DMS53 treated with DMSO at 0.1 percent for 48 hours (cell line): ENCODE data around the gene INPP4B.
"Not testable (repeated sequence)": the region's sequence is repeated elsewhere in the genome, so short reads cannot be mapped to it uniquely, and the experiment has no call there.

Experiments
- DNase-seq: peaks from one replicate; lab custom pipeline; 2025; ENCODE audit not compliant: unreplicated experiment; lab: John Stamatoyannopoulos, UW

Gene INPP4B

DNA sequence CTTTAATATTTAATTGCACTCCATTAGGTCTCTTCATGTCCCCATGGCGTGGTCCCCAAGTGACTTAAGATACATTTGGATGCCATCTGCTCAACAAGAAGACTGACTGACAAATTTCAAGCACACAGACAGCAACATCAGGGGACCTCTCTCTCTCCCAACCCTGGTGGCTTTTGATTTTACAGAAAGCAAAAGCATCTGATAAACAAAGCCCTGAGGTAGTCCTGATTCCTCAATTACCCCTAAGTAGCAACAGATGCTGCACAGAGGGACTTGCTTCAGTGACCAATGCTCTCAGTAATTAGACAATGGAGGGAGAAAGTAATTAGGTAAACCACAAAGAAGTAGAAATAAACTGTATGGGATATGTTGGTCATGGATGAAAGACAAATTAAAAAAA lies 426.4 kb downstream of the INPP4B start:
- DNase-seq, result no peak

DNA sequence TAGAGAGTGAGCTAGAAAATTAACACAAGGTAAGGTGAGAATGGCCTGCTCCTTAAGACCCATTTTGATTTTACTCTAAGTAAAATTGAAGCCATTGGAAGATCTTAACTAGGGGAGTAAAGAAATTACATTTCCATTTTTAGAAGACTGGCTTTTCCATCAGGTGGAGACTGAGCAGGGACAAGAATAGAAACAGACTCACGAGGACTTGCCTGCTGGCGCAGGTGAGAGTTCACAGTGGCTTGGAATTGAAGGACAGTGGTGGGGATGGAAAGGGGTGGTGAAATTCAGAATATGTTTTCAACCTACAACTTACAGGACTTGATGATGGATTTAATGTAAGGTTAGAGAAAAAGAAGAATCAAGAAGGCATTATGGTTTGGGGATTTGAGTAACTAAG lies 427.4 kb downstream of the INPP4B start:
- no peak for DNase-seq

DNA sequence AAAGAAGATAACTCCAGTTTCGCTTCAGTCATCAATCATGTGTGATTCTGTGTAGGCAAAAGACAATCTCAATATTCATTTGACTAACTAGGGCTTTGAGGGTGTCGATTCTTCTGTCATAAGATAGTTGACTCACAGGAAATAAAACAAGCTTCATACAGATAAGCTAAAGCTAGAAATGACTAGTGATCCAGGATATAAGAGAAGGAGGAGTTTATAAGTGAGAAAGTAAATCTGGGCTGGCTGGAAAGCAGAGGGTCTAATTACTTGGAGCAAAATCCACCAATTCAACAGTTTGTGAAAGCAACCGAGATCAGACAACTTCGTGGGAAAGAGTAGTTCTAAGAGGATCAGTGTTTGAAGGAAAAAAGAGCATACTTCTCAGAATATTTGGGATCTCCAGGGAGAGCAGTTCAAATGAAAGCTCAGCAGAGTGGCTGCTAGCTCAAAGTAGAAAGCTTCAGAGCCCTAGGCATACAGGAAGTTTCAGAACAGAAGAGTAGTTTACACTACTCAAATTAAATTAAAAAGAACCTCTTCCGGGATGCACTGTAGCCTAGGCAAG lies 429.3 kb downstream of the INPP4B start:
- DNase-seq, result no peak

DNA sequence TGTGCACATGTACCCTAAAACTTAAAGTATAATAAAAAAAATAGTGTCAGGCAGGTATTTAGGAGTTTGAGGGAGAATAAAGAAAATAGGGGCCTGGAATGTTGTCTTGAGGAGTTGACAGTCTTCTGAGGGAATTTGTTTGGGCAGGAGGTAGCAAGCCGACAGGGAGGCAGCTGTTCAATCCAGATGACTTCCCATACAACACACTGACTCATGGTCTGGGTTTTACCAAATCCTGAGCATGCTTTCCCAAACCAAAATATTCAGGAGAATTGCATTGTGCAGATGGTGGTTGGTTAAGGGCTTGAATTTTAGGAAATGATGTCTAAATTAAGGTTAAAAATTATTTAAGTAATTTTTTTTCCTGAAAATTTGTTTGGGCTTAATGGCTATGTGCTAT lies 430.0 kb downstream of the INPP4B start:
- no peak for DNase-seq

DNA sequence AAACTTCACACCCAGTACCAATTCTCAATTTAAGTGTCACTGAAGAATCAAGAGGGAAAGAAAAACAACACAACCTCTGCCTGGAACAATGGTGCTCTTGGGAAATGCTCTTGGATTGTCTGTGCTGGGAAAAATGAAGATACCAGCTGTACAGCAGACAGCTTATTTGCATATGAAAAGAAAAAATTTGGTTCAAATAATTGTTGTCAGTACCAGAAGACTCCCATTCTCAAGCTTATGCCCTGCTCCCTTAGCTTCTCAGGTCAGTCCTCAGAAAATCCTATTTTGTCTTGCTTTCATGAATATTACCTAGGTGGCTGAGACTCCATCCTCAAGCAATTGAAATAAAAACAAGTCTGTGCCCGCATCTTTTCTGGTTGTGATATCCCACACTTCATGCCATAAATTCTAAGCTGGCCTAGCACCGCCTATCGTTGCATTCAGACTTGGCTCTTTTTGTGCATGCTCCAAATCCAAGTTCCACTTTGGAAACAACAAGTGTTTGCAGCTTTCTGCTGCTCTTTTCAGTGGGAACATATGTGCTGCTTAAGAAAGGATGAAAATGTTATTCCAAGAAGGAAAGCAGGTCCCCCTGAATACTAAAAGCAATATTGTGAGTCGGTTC lies 431.6 kb downstream of the INPP4B start:
- no peak for DNase-seq

DNA sequence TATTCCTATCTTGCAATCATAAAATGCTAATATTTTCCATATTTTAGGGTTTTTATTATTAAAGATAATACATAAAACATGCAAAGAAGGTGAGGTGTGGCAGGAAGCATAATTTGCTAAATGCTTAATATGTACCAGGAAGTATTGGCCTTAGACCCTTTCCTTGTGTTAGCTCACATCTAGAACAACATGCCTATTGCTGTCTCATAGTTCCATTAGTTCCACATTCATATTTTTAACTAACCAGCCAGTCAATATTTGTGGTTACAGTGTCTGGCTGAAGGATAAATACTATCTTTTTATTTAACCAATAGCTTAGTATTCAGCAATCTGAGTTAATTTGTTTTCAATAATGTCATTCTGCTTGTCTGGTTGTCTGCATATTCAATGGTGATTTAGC lies 432.6 kb downstream of the INPP4B start:
- no peak for DNase-seq

DNA sequence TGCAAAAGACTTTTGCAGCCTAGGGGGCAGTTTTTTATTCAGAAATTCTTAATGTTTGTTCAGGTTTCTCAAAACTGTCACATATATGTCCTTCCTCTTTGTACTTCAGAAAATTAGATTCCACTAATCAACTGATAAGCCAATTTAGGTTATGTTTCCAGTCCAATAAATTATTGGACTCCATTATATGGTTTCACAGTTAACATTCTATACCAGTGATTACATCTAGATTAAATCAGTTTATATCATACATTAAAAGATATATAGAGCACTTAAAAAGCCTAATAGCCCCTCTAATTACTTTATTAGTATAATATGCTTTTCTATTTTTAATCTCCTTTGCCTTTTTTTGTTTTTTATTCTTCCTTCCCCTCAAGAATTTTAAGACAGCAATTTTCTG lies 434.1 kb downstream of the INPP4B start:
- no peak for DNase-seq

DNA sequence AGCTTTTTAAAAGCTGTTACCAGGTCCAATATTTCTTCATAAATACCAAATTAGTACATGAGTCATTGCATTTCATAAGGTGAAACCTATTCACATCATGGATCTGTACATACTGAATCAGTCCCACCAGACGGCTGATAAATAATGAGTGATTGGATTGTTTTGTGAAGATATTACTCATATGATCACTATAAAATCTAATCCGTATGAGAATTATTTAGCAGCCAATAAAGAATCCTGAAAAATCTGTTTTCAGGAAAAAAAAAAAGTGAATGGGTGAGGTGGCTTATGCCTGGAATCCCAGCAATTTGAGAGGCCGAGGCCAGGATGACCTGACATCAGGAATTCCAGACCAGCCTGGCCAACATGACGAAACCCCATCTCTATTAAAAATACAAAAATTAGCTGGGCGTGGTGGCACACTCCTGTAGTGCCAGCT lies 438.1 kb downstream of the INPP4B start:
- no peak for DNase-seq

DNA sequence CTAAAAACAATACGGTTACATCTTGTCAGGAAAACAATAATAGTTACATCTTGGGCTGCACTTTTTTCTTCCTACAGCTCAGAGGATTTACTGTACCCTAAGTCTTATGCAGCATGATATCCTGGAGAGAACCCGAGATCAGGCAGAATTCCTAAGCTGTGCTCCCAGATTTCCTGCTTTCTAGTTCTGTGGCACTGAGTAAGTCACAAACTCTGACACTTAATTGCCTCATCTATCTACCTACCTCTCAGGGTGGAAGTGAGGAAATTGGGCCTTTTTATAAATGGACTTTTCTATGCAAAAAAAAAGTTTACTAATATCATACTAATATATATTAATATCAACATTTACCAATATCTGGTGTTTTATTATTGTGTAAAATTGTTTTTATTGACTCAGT lies 438.5 kb downstream of the INPP4B start:
- no peak for DNase-seq

DNA sequence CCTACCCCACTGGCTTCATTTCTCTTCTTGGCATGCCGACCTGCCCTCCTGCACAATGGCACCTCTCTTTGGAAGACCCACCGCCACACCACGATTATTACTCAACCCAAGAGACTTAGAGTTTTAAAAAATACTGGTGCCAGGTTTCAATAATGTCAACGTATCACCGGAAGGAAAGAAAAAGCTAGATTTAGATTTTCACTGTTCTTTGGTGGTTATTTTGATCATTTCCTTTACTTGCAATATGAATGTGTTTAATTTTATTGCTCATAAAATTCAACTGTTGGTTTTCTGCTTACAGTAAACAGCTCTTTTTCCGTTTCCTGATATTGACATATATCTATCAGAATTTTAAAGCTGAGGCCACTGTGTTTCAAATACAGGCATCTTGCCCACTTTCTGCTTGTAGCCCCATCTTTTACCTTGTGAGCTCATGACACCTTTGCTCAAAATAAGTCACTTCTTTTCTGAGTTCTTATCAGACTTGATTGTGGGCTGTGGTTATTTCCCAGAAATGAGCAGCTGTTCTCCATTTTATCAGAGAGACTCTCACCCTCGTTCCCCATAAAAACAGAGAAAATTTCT lies 439.1 kb downstream of the INPP4B start:
- no peak for DNase-seq

DNA sequence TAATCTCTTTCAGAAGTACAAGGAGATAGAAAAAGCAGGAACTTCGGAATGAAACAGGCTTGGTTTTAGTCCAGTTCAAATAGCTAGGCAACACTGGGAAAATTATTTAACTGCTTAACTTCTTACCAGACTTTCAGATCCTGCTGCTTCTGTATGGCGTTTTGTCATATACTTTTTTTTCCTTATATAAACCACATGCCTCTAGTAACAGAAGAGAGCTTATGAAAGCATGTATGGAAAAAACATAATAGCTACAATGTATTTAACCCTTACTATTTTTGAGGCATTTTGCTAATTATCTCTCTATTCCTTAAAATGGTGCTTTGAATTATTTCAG lies 439.6 kb downstream of the INPP4B start:
- no peak for DNase-seq

DNA sequence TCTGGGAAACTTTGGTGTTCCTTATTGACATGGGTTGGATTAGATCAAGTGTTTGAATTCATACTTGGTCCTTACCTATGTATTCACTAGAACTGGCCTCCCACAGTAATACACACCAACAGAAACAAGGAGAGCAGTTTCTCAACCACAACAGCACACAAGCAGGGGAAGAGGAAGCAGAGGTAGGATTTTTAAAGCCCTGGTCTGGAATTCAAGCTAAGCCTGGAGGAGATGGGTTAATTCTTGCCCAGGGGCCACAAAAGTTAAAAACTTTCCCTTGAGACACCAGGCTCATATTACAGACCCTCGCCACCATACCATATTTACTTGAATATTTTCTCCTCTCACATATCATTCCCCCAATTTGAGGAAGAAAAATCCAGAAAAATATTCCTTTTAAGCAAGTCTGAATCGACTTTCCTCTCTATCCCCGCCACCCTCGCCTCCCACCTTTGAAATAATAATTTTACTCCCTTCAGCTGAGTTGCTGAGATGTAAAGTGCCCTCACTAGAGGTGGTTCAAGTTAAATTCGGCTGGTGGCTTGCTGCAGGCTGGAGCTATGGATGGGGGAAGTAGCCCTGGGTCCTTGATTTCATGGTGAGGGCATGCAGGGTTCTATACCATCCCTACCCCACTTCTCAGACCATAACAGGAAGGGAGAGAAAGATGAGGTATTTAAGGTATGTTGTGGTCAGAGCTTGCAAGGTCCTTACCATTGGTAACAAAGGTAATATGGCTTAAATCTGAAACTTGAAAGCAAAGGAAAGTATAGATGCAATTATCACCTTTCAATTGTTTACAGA lies 440.2 kb downstream of the INPP4B start:
- DNase-seq, result peak; percentile 41

DNA sequence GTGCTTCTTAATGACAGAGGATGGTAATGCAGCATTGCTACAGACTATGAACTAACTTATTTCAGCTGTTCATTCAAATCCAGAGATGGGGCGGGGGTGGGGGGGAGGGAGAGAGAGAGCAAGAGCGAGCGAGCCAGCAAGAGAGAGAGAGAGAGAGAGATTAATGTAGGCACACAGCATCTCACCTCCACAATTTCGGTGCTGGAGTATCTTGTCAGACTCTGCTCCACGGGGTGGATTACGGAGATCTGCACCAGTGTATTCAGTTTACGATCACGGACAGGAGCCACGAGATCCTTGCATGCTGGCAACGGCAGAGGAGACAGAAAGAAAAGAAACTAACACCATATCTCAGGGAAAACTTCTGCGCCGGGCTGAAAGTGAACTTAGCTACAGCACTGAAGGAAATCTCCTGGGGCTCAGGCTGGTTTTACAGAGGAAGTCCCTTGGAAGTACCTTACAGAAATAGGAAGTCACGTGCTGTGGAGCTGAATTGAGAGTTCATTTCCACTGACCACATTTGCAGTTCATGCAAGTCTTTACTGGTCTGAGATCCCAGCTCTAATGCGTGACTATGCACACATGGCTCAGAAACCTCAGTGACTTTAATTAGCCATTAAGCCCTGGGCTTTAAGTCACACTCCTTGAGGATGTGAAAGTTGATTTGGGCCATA lies 440.9 kb downstream of the INPP4B start:
- DNase-seq, result peak; percentile 65

DNA sequence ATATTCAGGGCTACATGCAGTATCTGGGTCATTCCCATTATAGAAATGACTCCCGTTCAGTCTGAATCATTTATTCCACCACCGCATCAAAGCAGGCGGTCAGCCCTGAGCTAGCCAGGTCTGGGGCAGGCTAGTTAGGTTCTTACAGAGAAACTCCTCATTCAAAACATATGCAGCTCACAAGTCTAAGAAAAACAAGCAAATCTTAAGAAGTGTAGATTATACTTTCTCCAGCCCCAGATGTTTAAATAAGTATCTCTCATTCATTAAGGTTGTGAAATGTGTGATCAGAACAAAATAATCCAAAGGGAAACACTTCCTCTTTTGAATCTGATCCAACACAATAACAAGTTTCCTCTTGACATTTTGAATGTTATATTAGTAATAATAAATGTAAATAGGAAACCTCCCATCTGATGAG lies 441.9 kb downstream of the INPP4B start:
- DNase-seq, result no peak

DNA sequence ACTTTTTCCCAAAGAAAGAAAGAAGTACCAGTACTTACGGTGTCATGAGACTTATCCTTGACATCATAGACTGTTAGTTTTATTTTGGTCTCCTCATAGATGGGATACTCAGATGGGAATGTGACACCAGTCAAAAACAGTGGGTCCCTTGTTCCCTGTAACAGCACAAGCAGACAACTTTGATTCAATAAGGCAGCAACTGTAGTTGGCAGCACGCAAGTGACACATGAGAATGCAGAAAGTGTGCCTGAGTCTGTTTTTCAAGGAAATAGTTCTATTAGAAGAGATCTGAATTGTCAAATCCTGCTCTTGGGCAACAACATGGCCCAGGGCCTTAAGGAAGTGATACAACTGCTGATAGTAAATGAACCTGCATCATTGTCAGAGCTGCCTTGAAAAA lies 443.2 kb downstream of the INPP4B start:
- DNase-seq, result no peak

DNA sequence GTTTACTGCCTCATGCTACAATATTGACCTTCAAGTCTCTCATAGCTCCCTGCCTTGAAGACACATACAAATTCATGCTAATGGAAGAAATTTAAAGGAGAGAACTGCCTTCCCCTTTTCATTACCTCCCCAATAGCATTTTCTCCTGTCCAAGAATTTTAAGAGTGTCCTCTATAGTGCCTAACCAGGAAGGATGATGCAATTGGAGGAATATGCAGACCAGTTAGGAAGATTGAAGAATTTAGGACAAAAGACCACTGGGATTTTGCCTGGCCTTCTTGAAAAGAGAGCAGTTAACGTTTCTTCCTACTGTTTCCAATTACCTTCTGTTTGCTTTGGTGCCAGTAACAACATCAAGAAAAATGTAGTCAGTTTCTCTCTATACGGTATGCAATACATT lies 443.9 kb downstream of the INPP4B start:
- DNase-seq, result no peak

DNA sequence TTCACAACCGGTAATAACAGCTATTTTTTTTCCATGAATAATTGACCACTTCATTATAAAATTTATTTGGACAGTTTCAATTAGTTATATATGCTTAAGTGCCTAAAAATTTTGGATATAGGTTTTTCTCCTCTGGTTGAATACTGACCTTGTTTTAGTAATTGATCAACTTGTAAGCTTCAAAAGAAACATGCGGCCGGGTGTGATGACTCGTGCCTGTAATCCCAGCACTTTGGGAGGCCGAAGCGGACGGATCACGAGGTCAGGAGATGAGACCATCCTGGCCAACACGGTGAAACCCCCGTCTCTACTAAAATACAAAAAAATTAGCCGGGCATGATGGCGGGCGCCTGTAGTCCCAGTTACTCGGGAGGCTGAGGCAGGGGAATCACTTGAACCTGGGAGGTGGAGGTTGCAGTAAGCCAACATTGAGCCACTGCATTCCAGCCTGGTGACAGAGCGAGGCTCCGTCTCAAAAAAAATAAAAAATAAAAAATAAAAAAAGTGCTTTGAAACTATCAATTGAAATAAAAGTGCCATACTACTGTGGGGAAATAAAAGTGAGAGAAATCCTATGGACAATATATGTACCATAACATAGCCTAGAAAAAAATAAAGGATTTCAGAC lies 448.6 kb downstream of the INPP4B start:
- DNase-seq, result not testable (repeated sequence)

DNA sequence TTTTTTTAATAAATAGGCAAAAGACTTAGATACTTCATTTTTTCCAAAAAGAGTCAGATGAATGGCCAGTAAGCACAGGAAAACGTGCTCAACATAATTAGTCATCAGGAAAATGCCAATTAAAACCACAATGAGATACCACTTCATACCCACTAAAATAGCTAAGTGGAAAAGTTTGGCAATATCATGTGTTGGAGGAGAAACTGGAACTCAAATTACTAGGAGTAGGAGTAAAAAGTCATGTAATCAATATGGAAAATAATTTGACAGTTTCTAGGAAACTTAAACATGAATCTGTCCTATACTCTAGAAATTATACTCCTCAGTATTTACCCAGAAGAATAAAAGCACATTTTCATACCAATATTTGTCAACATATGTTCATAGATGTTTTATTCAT lies 449.8 kb downstream of the INPP4B start:
- DNase-seq, result no peak

DNA sequence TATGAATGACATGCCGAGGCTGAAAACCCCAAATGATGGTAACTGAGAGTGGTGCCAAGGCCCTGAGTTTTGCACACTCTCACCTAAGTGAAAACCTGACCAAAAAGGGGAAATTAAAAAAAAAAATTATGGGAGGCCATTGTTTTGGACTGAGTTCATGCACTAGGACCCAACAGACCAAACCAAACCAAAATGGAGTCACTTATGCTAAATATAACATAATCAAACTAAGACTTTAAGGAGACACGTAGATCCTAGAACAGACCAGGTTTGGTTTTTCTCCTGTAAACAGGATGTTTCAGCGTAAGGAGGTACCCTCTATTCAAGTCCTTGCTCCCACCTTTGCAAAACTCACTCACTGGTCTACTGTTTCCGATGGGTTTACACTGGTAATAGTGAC lies 453.0 kb downstream of the INPP4B start:
- no peak for DNase-seq

DNA sequence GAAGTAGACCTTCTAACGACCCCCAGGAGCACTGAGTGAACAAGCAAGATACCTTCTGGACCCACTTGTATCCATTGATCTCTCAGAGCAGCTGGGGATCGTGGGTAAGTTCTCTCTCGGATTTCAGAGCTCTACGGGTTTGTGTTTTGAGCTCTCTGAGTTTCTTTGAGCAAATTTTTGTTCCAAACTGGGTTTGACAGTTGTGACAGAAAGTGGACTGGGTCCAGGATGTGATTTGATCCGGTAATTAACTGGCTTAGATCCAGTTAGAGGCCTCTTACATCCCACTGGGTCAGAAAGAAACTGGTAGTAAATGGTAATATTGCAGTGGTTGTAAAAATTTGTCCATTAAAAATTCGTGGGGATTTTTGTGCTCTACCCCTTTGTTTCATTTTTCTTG lies 459.2 kb downstream of the INPP4B start:
- no peak for DNase-seq

DNA sequence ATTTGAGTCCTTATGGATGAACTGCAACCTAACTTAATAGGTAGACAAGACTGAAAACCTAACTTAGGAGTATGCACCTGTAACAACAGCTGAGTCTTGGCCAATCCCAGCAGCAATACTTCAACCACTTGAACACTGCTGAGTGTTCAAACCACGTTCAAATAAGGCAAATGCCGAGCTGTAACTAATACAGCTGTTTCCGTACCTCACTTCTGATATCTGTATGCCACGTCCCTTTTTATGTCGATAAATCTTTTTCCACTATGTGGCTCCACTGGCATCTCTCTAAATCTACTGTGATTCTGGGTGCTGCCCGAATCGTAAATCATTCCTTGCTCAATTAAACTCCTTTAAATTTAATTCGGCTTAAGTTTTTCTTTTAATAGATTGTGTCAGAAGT lies 459.7 kb downstream of the INPP4B start:
- DNase-seq, result no peak
